Epithelial cell of proximal tubule (primary cell): ENCODE data around the gene TTLL8. TPM values are rescaled to one million over a fixed set of nuclear protein-coding genes. Genes with fewer than 3 reads are reported as not detected.

ENCODE experiments used
- DNase-seq: peaks from one replicate; pipeline ENCODE4 v3.0.0-alpha.2; 2011; ENCODE audit warnings: low read depth
- H3K4me3 ChIP-seq: 2 replicates; pipeline ENCODE4 v1.5.1; 2011; ENCODE audit warnings: low read depth, mild to moderate bottlenecking, low read length
- total RNA-seq: library from RNA; depleted of rRNA; stranded (reverse); fragments of >200 nt; gene quantifications from 2 replicates; pipeline ENCODE4 v1.2.3, GENCODE V29; 2015
- TF ChIP-seq, protein P1 (sequence below): conservative IDR thresholded peaks from 2 replicates; pipeline ENCODE4 v1.5.1; 2012; ENCODE audit warnings: low read depth, mild to moderate bottlenecking, low read length

The TTLL8 gene
- total RNA-seq, 1 donor from 2014 or later = not detected

DNA sequence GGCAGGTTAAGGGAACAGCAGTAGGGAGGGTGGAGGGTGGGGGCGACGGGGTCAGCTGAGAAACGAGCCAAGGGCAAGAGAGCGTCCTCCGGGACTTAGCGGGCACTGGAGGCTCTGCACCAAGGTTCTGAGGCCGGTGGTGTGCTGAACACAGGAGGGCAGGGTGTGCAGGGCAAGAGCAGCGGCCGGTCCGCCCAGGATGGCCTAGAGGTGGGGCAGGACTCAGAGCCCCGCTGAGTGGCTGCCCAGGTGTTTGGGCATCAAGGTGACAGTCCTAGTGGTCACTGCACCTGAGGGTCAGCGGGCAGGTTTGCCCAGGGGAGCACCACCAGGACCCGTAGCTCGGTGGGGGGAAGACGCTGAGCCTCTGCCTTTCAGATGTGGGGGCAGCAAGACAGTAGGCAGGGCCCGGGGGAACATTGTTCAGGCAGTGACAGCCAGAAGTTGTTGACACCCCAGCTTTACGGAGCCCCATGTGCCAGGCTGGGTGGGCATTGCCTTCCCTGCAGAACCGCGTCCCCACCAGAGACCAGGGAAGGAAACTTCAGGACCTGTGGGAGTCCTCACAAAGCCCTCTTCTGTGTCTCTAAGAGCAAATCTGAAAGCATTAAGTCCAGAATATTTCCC lies 4.5 kb upstream of the TTLL8 start:
- no peak for DNase-seq
- TF ChIP-seq, protein P1, sequence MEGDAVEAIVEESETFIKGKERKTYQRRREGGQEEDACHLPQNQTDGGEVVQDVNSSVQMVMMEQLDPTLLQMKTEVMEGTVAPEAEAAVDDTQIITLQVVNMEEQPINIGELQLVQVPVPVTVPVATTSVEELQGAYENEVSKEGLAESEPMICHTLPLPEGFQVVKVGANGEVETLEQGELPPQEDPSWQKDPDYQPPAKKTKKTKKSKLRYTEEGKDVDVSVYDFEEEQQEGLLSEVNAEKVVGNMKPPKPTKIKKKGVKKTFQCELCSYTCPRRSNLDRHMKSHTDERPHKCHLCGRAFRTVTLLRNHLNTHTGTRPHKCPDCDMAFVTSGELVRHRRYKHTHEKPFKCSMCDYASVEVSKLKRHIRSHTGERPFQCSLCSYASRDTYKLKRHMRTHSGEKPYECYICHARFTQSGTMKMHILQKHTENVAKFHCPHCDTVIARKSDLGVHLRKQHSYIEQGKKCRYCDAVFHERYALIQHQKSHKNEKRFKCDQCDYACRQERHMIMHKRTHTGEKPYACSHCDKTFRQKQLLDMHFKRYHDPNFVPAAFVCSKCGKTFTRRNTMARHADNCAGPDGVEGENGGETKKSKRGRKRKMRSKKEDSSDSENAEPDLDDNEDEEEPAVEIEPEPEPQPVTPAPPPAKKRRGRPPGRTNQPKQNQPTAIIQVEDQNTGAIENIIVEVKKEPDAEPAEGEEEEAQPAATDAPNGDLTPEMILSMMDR = no peak
- no peak overlapping the region for H3K4me3 ChIP-seq

DNA sequence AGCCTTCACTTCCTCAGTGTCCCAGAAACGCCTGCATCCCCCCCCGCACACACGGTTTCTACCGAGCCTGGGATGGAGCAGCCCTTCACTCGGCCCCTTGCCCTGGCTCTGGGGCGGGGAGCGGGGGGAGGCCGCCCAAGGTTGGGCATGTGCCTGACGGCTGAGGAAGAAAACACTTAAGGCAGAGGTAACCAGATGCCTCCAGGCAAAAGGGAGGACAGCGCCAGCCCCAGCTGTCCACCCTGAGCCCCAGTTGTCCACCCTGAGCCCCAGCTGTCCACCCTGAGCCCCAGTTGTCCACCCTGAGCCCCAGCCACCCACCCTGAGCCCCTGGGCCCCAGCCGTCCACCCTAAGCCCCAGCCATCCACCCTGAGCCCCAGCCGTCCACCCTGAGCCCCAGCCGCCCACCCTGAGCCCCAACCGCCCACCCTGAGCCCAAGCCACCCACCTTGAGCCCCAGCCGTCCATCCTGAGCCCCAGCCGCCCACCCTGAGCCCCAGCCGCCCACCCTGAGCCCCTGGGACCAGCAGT lies 3.8 kb upstream of the TTLL8 start:
- TF ChIP-seq, protein P1 = no peak
- H3K4me3 ChIP-seq = no peak overlapping the region
- DNase-seq = no peak

DNA sequence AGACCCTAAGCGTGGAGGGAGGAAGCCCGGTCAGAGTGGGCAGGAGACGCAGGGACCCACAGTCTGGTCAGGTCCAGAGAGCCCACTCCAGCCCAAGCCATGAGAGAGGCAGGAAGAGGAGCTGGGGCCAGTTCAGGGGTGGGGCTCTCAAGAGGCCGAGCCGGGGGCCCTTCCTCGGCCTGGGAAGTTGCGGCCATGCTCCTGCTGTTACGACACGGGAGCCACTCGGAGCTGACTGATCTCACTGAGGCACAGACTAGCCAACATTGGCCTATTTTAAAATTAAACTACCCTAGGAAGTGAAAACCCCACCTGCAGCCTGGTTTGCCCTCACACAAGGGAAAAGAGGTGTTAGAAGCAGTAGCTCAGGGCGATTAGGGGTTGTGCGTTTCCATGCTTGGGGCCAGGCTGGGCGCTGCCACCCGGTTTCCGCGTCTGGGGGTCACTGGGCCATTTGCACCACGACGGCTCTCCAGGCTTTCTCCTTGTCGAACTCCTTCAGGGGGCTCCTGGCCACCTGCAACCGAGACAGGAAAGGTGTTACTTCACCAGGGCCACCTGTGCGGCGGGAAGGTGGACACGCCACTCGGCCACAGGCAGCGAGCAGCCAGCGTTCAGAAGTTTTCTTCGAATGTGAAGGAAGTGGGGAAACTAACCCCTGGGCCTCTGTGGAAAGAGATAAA lies 3.2 kb upstream of the TTLL8 start:
- TF ChIP-seq, protein P1 = no peak
- no peak overlapping the region for H3K4me3 ChIP-seq
- no peak for DNase-seq

DNA sequence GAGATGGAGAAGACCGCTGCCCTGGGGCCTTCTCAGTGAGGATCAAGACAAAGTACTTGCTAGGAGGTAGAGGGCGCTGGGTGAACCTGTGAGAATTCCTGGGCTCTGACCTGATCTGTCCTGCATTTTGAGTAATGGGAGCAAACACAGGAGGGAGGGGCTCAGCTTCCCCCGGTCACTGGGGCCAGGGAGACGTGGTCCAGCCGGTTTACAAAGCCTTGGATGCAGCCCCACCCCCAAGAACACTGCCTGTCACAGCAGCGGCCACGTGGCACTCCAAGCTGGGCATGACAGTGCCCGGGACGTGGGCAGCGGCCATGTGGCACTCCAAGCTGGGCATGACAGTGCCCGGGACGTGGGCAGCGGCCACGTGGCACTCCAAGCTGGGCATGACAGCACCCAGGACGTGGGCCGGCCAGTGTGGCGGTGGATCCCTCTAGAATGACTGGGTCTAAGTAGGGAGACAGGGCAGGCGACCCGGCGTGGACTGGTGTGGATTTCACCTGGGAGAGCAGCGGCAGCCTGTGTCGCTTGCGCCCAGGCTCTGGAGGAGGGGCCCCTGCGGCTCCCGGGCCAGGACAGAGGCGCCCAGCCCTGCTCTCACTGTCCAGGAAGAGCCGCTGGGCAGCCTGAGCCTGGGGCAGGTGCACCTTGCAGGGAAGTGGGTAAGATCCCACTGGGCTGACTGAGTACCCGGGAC lies 2.5 kb upstream of the TTLL8 start:
- no peak for DNase-seq
- H3K4me3 ChIP-seq = no peak overlapping the region
- TF ChIP-seq, protein P1 = no peak

DNA sequence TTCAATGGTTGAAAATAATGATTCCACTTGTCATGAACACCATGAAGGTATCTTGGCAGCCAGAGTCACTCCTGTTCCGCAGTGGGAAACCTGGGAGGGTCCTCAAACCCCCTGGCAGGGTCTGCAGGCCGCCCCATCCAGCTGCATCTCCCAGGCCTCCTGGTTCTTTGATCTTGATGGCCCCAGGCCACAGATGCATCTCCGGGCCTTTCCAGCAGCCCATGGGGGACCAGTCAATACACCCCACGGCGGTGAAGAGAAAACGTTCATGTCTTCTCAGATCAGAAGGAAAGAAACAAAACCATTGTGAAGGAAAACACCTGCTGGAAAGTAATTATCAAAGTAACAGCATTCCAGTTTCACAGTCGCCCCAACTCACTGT lies 1.8 kb upstream of the TTLL8 start:
- TF ChIP-seq, protein P1 = no peak
- no peak for DNase-seq
- no peak overlapping the region for H3K4me3 ChIP-seq

DNA sequence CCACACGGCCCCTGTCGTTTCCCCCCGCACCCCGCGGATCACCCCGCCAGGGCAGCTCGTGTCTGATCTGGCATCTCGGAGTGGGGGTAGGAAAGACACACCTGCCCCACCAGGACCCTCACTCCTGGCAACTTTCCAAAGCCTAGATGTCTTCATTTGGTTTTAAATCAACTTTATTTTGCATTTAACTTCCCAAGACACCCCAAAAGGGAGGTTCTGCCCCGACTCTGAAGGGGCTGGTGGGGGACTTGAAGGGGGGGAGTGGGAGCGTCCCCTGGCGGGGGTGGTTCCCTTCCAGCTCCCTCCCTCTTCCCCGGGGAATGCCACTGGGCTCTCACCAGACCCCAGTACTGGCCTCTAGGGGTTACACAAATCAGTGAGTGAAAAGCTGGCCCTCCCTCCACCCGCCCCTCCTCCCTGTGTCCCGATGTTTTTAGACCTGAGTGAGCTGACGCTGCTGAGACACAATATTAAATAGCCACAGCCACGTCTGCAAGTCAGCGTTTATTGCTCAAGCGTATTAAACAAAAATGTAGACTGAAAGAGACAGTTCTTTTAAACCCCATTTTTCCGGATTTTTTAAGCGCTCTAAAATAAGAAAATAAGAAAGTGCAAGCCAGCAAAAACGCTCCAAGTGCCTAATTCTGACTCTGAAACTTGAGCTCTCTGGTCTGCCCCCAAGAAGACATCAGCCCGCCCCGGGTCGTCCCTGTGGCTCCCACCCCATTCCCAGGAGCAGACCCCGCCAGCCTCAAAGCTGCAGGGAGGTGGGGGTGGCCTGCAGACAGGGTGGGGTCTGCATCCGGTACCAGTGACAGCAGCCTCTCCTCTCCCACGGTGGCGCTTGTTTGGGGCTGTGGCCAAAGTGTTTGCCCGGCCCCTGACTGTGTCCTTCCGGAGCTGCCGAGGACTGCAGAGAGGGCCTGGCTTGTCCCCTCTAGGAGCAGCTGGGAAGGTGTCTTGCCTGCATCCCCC lies 1.1 kb upstream of the TTLL8 start:
- no peak for DNase-seq
- no peak overlapping the region for H3K4me3 ChIP-seq
- TF ChIP-seq, protein P1 = no peak
